ENCODE measurements around the gene PFKL. TPM values are rescaled to one million over a fixed set of nuclear protein-coding genes. Genes with fewer than 3 reads are reported as not detected.

PFKL gene
- total RNA-seq, 1 donor from 2014 or later: 138 TPM

DNA sequence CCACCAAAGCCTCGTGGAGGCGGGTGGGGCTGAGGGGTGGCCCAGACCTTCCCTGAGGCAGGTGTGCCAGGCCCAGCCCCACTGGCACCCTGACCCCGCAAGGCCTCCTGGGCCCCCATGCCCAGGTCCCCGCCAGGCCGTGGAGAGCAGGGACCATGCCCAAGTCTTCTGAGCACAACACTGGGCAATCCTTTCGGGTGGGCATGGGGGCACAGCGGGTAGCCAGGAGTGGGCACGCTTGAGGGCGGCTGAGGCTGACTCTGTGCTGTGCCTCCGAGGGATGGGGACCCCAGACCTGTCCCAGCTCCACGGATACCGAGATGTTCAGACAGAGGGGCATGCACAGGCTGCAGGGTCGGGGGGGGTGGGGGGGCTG lies 26.4 kb downstream of the PFKL start:
- Mint-ChIP-seq H3K27me3 (ENCODE audit: unreplicated experiment) (no peaks in the 10 kb centered on the region), H3K27ac (ENCODE audit: unreplicated experiment) (no peak overlapping the region), H3K9me3 (ENCODE audit: unreplicated experiment) (no peaks in the 10 kb centered on the region), H3K4me1 (ENCODE audit: unreplicated experiment) (no peaks in the 10 kb centered on the region), H3K4me3 (ENCODE audit: unreplicated experiment) (no peak overlapping the region), H3K36me3 (ENCODE audit: unreplicated experiment) (peaks cover 3% of the 10 kb centered on the region)
- TF ChIP-seq, protein P1, sequence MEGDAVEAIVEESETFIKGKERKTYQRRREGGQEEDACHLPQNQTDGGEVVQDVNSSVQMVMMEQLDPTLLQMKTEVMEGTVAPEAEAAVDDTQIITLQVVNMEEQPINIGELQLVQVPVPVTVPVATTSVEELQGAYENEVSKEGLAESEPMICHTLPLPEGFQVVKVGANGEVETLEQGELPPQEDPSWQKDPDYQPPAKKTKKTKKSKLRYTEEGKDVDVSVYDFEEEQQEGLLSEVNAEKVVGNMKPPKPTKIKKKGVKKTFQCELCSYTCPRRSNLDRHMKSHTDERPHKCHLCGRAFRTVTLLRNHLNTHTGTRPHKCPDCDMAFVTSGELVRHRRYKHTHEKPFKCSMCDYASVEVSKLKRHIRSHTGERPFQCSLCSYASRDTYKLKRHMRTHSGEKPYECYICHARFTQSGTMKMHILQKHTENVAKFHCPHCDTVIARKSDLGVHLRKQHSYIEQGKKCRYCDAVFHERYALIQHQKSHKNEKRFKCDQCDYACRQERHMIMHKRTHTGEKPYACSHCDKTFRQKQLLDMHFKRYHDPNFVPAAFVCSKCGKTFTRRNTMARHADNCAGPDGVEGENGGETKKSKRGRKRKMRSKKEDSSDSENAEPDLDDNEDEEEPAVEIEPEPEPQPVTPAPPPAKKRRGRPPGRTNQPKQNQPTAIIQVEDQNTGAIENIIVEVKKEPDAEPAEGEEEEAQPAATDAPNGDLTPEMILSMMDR (IDR thresholded peaks at IDR 0.05): no peak
- no peak for DNase-seq (ENCODE audit: extremely low spot score, unreplicated experiment)

DNA sequence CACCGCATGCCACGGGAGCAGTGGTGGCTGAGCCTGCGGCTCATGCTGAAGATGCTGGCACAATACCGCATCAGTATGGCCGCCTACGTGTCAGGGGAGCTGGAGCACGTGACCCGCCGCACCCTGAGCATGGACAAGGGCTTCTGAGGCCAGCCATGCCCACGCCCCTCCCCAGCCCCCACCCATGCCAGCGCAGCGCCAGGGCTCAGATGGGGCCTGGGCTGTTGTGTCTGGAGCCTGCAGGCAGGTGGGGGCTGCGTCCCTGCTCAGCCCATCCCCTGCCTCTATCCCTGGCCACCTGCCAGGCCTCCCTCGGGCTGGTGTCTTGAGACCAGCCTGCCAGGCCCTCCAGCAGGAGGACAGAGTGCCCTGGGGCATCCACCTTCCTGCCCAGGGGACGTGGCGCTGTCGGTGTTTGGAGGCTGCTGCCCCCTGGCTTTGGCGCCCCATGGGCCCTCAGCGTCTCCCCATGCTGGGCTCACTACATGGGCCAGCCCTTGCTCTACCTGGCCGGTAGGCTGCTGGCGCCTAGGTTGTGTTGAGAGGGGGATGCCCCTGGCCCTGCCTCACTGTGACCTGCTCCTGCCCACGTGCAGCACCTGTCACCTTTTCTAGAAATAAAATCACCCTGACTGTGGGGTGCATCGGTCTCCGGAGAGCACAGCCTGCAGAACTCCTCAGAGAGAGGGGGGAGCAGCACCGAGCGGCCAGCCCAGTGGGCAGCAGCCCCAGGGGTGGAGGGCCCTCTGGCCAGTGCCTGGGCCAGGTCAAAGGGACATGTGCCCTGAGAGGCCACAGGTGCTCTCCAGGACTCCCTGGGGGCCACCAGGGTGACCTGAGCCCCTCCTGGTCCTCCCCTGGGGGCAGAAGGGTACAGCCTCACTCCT lies 27.1 kb downstream of the PFKL start:
- H3K27me3 Mint-ChIP-seq (ENCODE audit: unreplicated experiment): no peaks in the 10 kb centered on the region
- H3K4me1 Mint-ChIP-seq (ENCODE audit: unreplicated experiment): no peaks in the 10 kb centered on the region
- peaks cover 3% of the 10 kb centered on the region for H3K36me3 Mint-ChIP-seq (ENCODE audit: unreplicated experiment)
- no peak overlapping the region for H3K4me3 Mint-ChIP-seq (ENCODE audit: unreplicated experiment)
- no peak overlapping the region for H3K27ac Mint-ChIP-seq (ENCODE audit: unreplicated experiment)
- H3K9me3 Mint-ChIP-seq (ENCODE audit: unreplicated experiment): no peaks in the 10 kb centered on the region
- no peak for DNase-seq (ENCODE audit: extremely low spot score, unreplicated experiment)
- TF ChIP-seq, protein P1 (IDR thresholded peaks at IDR 0.05): no peak

DNA sequence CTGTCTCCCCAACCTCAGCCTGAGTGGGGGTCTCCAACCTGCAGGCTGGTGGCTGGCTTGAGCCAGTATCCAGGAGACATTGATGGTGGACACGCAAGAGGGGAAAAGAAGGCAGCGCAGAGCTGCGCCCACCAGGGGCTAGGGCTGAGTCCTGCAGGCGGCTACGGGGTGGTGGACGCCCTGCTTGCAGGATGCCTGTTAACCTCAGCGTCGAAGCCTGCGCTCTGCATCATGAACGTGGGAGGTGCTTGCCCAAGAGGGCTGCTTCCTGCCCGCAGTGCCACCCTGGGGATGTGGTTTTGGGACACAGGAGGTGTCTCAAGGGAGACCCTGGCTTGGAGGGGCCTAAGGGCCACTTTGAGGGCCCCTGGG lies 27.7 kb downstream of the PFKL start:
- Mint-ChIP-seq H3K27me3 (ENCODE audit: unreplicated experiment) (no peaks in the 10 kb centered on the region), H3K4me1 (ENCODE audit: unreplicated experiment) (no peaks in the 10 kb centered on the region), H3K4me3 (ENCODE audit: unreplicated experiment) (no peak overlapping the region), H3K27ac (ENCODE audit: unreplicated experiment) (no peak overlapping the region), H3K36me3 (ENCODE audit: unreplicated experiment) (peaks cover 3% of the 10 kb centered on the region), H3K9me3 (ENCODE audit: unreplicated experiment) (no peaks in the 10 kb centered on the region)
- TF ChIP-seq, protein P1 (IDR thresholded peaks at IDR 0.05): no peak
- DNase-seq (ENCODE audit: extremely low spot score, unreplicated experiment): no peak

DNA sequence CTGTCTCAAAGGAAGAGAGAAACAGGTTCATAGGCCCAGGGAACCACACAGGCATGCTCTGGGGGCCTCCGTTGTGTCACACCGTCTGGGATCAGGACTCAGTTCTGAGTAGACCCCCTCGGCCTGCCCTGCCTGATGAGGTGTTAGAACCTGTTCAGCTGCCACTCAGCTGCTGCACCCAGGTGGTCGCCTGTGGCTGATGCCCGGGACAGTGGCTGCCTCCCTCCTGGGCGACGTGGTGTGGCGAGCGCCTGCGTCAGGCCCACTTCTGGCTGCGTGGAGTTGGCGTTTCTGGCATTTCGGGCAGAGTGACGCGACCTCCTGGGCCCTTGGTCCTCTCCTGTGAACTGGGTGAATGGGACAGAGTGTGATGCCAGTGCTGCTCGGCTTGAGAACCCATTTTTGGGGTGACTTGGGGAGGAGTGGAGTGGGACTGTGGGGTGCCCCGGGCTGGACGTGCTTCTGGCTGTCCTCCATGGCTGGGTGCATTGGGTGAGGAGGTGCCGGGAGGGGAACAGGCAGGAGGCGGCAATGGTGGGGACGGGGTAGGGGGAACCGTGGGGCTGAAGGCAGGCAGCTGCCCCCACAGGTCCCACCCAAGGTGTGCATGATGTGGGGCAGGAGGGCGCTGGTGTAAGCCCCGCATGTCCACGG lies 28.5 kb downstream of the PFKL start:
- no peak overlapping the region for H3K4me3 Mint-ChIP-seq (ENCODE audit: unreplicated experiment)

More for the DNA sequence above, 28.5 kb downstream of the PFKL start:
- no peaks in the 10 kb centered on the region for H3K36me3 Mint-ChIP-seq (ENCODE audit: unreplicated experiment)
- H3K9me3 Mint-ChIP-seq (ENCODE audit: unreplicated experiment): no peaks in the 10 kb centered on the region
- DNase-seq (ENCODE audit: extremely low spot score, unreplicated experiment): no peak
- H3K27me3 Mint-ChIP-seq (ENCODE audit: unreplicated experiment): no peaks in the 10 kb centered on the region
- TF ChIP-seq, protein P1 (IDR thresholded peaks at IDR 0.05): no peak
- H3K4me1 Mint-ChIP-seq (ENCODE audit: unreplicated experiment): no peaks in the 10 kb centered on the region
- no peak overlapping the region for H3K27ac Mint-ChIP-seq (ENCODE audit: unreplicated experiment)
